H9 (cell line): ENCODE measurements around the gene FOXD4L6. TPM values are rescaled to one million over a fixed set of nuclear protein-coding genes. Genes with fewer than 3 reads are reported as not detected.
"Not testable (repeated sequence)": the region's sequence is repeated elsewhere in the genome, so short reads cannot be mapped to it uniquely, and the experiment has no call there.

Experiments
- DNase-seq: peaks from one replicate; pipeline ENCODE4 v3.0.0-alpha.2; 2017
- H2AFZ ChIP-seq: one replicate; pipeline ENCODE4 v1.6.1; 2013; ENCODE audit warnings: mild to moderate bottlenecking, low read length, control low read depth, moderate library complexity
- H2AK5ac ChIP-seq: 2 replicates; pipeline ENCODE4 v1.6.1; 2013; ENCODE audit warnings: low read length, control low read depth, mixed read lengths; ENCODE audit not compliant: insufficient read length
- H2BK120ac ChIP-seq: one replicate; pipeline ENCODE4 v1.6.1; 2013; ENCODE audit warnings: low read depth, mild to moderate bottlenecking, low read length, control low read depth, inconsistent platforms; ENCODE audit not compliant: poor library complexity, severe bottlenecking
- H2BK12ac ChIP-seq: 2 replicates; pipeline ENCODE4 v1.6.1; 2013; ENCODE audit warnings: low read length, control low read depth, mixed read lengths, low read depth; ENCODE audit not compliant: insufficient read length
- H2BK15ac ChIP-seq: 2 replicates; pipeline ENCODE4 v1.6.1; 2013; ENCODE audit warnings: low read depth, low read length, control low read depth
- H2BK20ac ChIP-seq: one replicate; pipeline ENCODE4 v1.6.1; 2013; ENCODE audit warnings: low read depth, mild to moderate bottlenecking, low read length, control low read depth, inconsistent platforms; ENCODE audit not compliant: poor library complexity, severe bottlenecking
- H2BK5ac ChIP-seq: 2 replicates; pipeline ENCODE4 v1.6.1; 2013; ENCODE audit warnings: low read length, control low read depth, mixed read lengths; ENCODE audit not compliant: insufficient read length
- H3K14ac ChIP-seq: 2 replicates; pipeline ENCODE4 v1.6.1; 2013; ENCODE audit warnings: low read length, control low read depth; ENCODE audit not compliant: insufficient read depth
- H3K18ac ChIP-seq: 2 replicates; pipeline ENCODE4 v1.6.1; 2013; ENCODE audit warnings: low read depth, mild to moderate bottlenecking, mixed read lengths, low read length, control low read depth; ENCODE audit not compliant: insufficient read length
- H3K23ac ChIP-seq: 2 replicates; pipeline ENCODE4 v1.6.1; 2013; ENCODE audit warnings: low read length, control low read depth, mixed read lengths, low read depth; ENCODE audit not compliant: insufficient read length
- H3K23me2 ChIP-seq: 2 replicates; pipeline ENCODE4 v1.6.1; 2013; ENCODE audit warnings: low read depth, mild to moderate bottlenecking, mixed read lengths, low read length, control low read depth; ENCODE audit not compliant: insufficient read length, poor library complexity, severe bottlenecking
- H3K27ac ChIP-seq: 2 replicates; pipeline ENCODE4 v1.5.1; 2013; ENCODE audit warnings: low read length, control low read depth, mixed read lengths, low read depth; ENCODE audit not compliant: insufficient read length
- H3K27me3 ChIP-seq: 2 replicates; pipeline ENCODE4 v1.6.1; 2013; ENCODE audit warnings: low read length, control low read depth, inconsistent platforms; ENCODE audit not compliant: insufficient read depth
- H3K4ac ChIP-seq: 2 replicates; pipeline ENCODE4 v1.6.1; 2013; ENCODE audit warnings: low read depth, mild to moderate bottlenecking, control low read depth, inconsistent platforms, low read length, moderate library complexity
- H3K4me1 ChIP-seq: 2 replicates; pipeline ENCODE4 v1.6.1; 2013; ENCODE audit warnings: low read length, control low read depth, inconsistent platforms; ENCODE audit not compliant: insufficient read depth
- H3K4me2 ChIP-seq: 2 replicates; pipeline ENCODE4 v1.6.1; 2013; ENCODE audit warnings: low read length, control low read depth, mixed read lengths; ENCODE audit not compliant: insufficient read length, insufficient read depth
- H3K56ac ChIP-seq: 2 replicates; pipeline ENCODE4 v1.6.1; 2013; ENCODE audit warnings: low read depth, mild to moderate bottlenecking, mixed read lengths, low read length, control low read depth; ENCODE audit not compliant: insufficient read length
- H3K79me1 ChIP-seq: 2 replicates; pipeline ENCODE4 v1.6.1; 2013; ENCODE audit warnings: low read depth, mild to moderate bottlenecking, moderate library complexity, low read length, control low read depth, inconsistent platforms; ENCODE audit not compliant: insufficient read depth, poor library complexity, severe bottlenecking
- H3K79me2 ChIP-seq: 2 replicates; pipeline ENCODE4 v1.6.1; 2013; ENCODE audit warnings: low read length, control low read depth, inconsistent platforms; ENCODE audit not compliant: insufficient read depth
- H3K9ac ChIP-seq: 2 replicates; pipeline ENCODE4 v1.6.1; 2013; ENCODE audit warnings: low read length, control low read depth, mixed read lengths; ENCODE audit not compliant: insufficient read length; ENCODE audit errors: extremely low read depth
- H3K9me3 ChIP-seq: one replicate; pipeline ENCODE4 v1.6.1; 2013; ENCODE audit warnings: low read depth, low read length, inconsistent platforms; ENCODE audit not compliant: control insufficient read depth
- H3T11ph ChIP-seq: one replicate; pipeline ENCODE4 v1.6.1; 2013; ENCODE audit warnings: mild to moderate bottlenecking, low read length, control low read depth, inconsistent platforms
- H4K20me1 ChIP-seq: one replicate; pipeline ENCODE4 v1.6.1; 2013; ENCODE audit not compliant: control insufficient read depth, insufficient read length, insufficient read depth
- H4K5ac ChIP-seq: 2 replicates; pipeline ENCODE4 v1.6.1; 2013; ENCODE audit warnings: low read depth, mild to moderate bottlenecking, mixed read lengths, low read length, control low read depth; ENCODE audit not compliant: insufficient read length
- H4K8ac ChIP-seq: replicated peaks from 2 replicates; pipeline ENCODE4 v1.6.1; 2013; ENCODE audit warnings: low read length, control low read depth, mixed read lengths, low read depth; ENCODE audit not compliant: insufficient read length
- H4K91ac ChIP-seq: 2 replicates; pipeline ENCODE4 v1.6.1; 2013; ENCODE audit warnings: low read depth, mild to moderate bottlenecking, moderate library complexity, mixed read lengths, low read length, control low read depth; ENCODE audit not compliant: insufficient read length
- H3K27ac Mint-ChIP-seq, 3 experiments: 2 replicates in 2 of 3; 3 replicates in 1 of 3; pipeline ENCODE4 v1.8.0; 2020 to 2021; ENCODE audit warnings: mixed read lengths in 3 of 3, mild to moderate bottlenecking in 1 of 3, moderate library complexity in 1 of 3
- H3K27me3 Mint-ChIP-seq: 2 replicates; pipeline ENCODE4 v1.8.0; 2021; ENCODE audit warnings: low read depth, mild to moderate bottlenecking, moderate library complexity, mixed read lengths
- H3K36me3 Mint-ChIP-seq, 3 experiments: 2 replicates in 2 of 3; 3 replicates in 1 of 3; pipeline ENCODE4 v1.8.0; 2020 to 2021; ENCODE audit warnings: low read depth in 3 of 3, mixed read lengths in 3 of 3; ENCODE audit not compliant: insufficient read depth in 1 of 3
- H3K4me1 Mint-ChIP-seq, 2 experiments: 2 replicates each; pipeline ENCODE4 v1.8.0; 2020; ENCODE audit warnings: mixed read lengths in 2 of 2
- H3K4me3 Mint-ChIP-seq, 2 experiments: 2 replicates in 1 of 2; 3 replicates in 1 of 2; pipeline ENCODE4 v1.8.0; 2020 to 2021; ENCODE audit warnings: mild to moderate bottlenecking in 2 of 2, mixed read lengths in 2 of 2, moderate library complexity in 1 of 2
- H3K9me3 Mint-ChIP-seq, 2 experiments: 2 replicates in 1 of 2; 3 replicates in 1 of 2; pipeline ENCODE4 v1.8.0; 2020; ENCODE audit warnings: mild to moderate bottlenecking in 2 of 2, mixed read lengths in 2 of 2, moderate library complexity in 1 of 2
- WGBS: extraction: QIAGEN DNeasy Blood & Tissue Kit; methylation state at CpG from one replicate; pipeline ENCODE4 v1.1.7; 2013; ENCODE audit warnings: missing lambda C conversion rate, low lambda C conversion rate, mixed read lengths; ENCODE audit not compliant: insufficient read length; ENCODE audit errors: extremely low coverage; 5-methylcytosine and 5-hydroxymethylcytosine counted together
- total RNA-seq: library from RNA; stranded (reverse); gene quantifications from 2 replicates; pipeline ENCODE4 v1.2.1, GENCODE V29; 2021

FOXD4L6 gene
- total RNA-seq, 1 experiment from 2014 or later = 0.13 TPM

DNA sequence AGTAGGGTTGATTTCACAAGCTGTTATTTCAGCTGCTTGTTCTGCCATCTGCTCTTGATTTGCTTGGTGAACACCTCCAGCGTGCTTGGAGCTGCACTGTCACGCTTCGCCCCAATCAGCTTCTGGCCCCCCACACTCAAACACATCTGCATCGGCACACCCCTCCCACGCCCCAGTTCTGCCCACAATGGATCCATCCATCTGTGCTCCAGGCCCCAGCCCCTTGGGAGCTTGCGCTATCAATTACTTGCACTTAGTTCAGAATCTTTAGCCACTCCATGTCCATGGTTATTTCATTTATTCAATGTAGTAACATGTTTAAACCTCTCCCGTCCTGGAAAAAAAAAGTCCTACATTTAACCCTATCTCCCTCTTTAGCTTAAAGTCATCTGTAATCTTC, 28.0 kb downstream of the FOXD4L6 start:
- not testable (repeated sequence) for H3K79me2 ChIP-seq, H4K5ac ChIP-seq, H2AK5ac ChIP-seq, H2BK15ac ChIP-seq, H3K4me3 Mint-ChIP-seq, H3K23me2 ChIP-seq, H3K14ac ChIP-seq, H2BK20ac ChIP-seq, H3T11ph ChIP-seq, H2BK12ac ChIP-seq, H2BK120ac ChIP-seq, H3K79me1 ChIP-seq, H3K4me1 ChIP-seq, DNase-seq, H3K56ac ChIP-seq, H2AFZ ChIP-seq, H3K27ac Mint-ChIP-seq, H3K4ac ChIP-seq, H4K8ac ChIP-seq, H3K9ac ChIP-seq, H2BK5ac ChIP-seq, H3K9me3 ChIP-seq, H3K36me3 Mint-ChIP-seq, H3K4me1 Mint-ChIP-seq, H4K20me1 ChIP-seq, H3K23ac ChIP-seq, H4K91ac ChIP-seq, H3K27ac ChIP-seq, H3K18ac ChIP-seq, H3K4me2 ChIP-seq, H3K27me3 ChIP-seq
- Mint-ChIP-seq H3K27me3 (peaks cover 47% of the 10 kb centered on the region), H3K9me3 (peaks cover 22 to 23% of the 10 kb centered on the region in 2 experiments)
- WGBS = no CpG with 5 or more reads among the region's 7 CpGs

DNA sequence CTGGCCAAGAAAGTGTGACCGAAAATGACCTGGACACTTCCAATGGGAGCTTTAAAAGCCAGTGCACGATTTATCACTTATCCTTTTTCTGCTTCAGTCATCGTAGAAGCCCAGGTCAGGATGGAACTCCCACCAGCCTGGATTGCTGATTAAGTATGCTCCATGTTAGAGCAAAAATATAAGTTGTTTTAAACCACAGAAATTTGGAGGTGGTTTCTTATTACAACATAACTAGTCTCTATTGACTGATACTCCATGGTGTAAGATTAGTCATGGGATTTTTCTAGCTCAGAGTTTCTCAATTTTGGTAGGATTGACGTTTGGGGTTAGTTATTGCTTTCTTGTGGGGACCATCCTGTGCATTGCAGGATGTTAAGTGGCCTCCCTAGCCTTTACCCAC, 29.7 kb downstream of the FOXD4L6 start:
- not testable (repeated sequence) for H2BK15ac ChIP-seq, H3K18ac ChIP-seq, H2BK120ac ChIP-seq, H3K79me2 ChIP-seq, H3K27ac Mint-ChIP-seq, H3K9me3 ChIP-seq, H4K5ac ChIP-seq, H2AFZ ChIP-seq, H3K4me1 ChIP-seq, H3K9ac ChIP-seq, H3K56ac ChIP-seq, H3K4ac ChIP-seq, H3K27me3 ChIP-seq, H3T11ph ChIP-seq, H3K27ac ChIP-seq, DNase-seq, H2BK12ac ChIP-seq, H3K79me1 ChIP-seq, H3K4me3 Mint-ChIP-seq, H4K20me1 ChIP-seq, H2AK5ac ChIP-seq, H4K8ac ChIP-seq, H3K4me1 Mint-ChIP-seq, H2BK5ac ChIP-seq, H3K23ac ChIP-seq, H3K36me3 Mint-ChIP-seq, H3K23me2 ChIP-seq, H3K14ac ChIP-seq, H2BK20ac ChIP-seq, H4K91ac ChIP-seq, H3K4me2 ChIP-seq
- Mint-ChIP-seq H3K27me3 (peaks cover 53% of the 10 kb centered on the region), H3K9me3 (peaks cover 22 to 23% of the 10 kb centered on the region in 2 experiments)
- no CpG with 5 or more reads among the region's 4 CpGs for WGBS
